A673 (cell line): Measurements from ENCODE around the gene BCAR3.

Experiments
- EZH2 ChIP-seq: fragments of 200-600 bp; sonication (generic); IDR thresholded peaks from 2 replicates; pipeline ENCODE4 v1.6.1; 2017; ENCODE audit warnings: borderline replicate concordance, low read depth, mild to moderate bottlenecking, mixed read lengths, antibody characterized with exemption, low read length; ENCODE audit not compliant: poor library complexity, severe bottlenecking
- TF ChIP-seq, protein P1 (sequence below): fragments of 300-800, 200-600 bp; sonication (generic); conservative IDR thresholded peaks from 2 replicates; pipeline ENCODE4 v1.5.1; 2017; ENCODE audit warnings: low read depth, mild to moderate bottlenecking, antibody characterized with exemption, low read length, moderate library complexity, mixed read lengths

- TF ChIP-seq, protein P1, sequence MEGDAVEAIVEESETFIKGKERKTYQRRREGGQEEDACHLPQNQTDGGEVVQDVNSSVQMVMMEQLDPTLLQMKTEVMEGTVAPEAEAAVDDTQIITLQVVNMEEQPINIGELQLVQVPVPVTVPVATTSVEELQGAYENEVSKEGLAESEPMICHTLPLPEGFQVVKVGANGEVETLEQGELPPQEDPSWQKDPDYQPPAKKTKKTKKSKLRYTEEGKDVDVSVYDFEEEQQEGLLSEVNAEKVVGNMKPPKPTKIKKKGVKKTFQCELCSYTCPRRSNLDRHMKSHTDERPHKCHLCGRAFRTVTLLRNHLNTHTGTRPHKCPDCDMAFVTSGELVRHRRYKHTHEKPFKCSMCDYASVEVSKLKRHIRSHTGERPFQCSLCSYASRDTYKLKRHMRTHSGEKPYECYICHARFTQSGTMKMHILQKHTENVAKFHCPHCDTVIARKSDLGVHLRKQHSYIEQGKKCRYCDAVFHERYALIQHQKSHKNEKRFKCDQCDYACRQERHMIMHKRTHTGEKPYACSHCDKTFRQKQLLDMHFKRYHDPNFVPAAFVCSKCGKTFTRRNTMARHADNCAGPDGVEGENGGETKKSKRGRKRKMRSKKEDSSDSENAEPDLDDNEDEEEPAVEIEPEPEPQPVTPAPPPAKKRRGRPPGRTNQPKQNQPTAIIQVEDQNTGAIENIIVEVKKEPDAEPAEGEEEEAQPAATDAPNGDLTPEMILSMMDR, result no peak
- TF ChIP-seq EZH2, result no peak
Observed at GRCh38 chr1:93625582-93626327, 55.9 kb downstream of the BCAR3 start.
